NB4 (cell line): ENCODE data around the gene ZNF764.

Experiments
- CTCF ChIP-seq: IDR thresholded peaks from one replicate; pipeline ENCODE4 v1.5.1; 2012; ENCODE audit warnings: low read depth, low read length
- MAX ChIP-seq: IDR thresholded peaks from 2 replicates; pipeline ENCODE4 v1.6.1; 2011; ENCODE audit warnings: low read depth, low read length
- POLR2A ChIP-seq: IDR thresholded peaks from 2 replicates; pipeline ENCODE4 v1.6.1; 2011; ENCODE audit warnings: mild to moderate bottlenecking; ENCODE audit not compliant: insufficient read length; ENCODE audit errors: extremely low read depth

DNA sequence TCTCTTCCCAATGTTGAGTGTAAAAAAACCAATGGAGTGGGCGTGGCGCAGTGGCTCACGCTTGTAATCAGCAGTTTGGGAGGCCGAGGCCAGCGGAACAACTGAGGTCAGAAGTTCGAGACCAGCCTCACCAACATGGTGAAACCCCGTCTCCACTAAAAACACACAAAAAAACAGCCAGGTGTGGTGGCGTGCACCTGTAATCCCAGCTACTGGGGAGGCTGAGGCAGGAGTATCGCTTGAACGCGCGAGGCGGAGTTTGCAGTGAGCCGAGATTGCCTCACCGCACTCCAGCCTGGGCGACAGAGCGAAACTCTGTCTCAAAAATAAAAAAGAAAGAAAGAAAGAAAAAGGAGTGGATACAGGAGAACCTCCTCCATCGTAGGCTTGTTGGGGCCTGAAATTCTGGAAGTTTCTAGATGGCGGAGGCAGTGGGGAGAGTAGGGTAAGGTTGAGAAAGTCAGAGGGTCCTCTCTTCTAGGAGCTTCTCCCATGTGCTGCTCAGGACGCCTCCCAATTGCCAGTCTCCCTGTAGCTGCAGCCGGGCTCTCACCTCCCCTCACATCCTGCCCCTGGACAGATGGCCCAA lies 709 bp upstream of the ZNF764 start:
- no peak for TF ChIP-seq CTCF
- TF ChIP-seq POLR2A = no peak
- no peak for TF ChIP-seq MAX
